WI38 (cell line): Measurements from ENCODE around the gene MEX3A.
"Not testable (repeated sequence)": the region's sequence is repeated elsewhere in the genome, so short reads cannot be mapped to it uniquely, and the experiment has no call there.

Source experiments
- H3K4me3 ChIP-seq: 2 replicates; pipeline ENCODE4 v1.5.1; 2011; ENCODE audit warnings: low read depth, mild to moderate bottlenecking, control low read depth, low read length
- TF ChIP-seq, protein P1 (sequence below): IDR thresholded peaks from 2 replicates; pipeline ENCODE4 v1.5.1; 2012; ENCODE audit warnings: low read depth, mild to moderate bottlenecking, control low read depth, low read length

Gene MEX3A

DNA sequence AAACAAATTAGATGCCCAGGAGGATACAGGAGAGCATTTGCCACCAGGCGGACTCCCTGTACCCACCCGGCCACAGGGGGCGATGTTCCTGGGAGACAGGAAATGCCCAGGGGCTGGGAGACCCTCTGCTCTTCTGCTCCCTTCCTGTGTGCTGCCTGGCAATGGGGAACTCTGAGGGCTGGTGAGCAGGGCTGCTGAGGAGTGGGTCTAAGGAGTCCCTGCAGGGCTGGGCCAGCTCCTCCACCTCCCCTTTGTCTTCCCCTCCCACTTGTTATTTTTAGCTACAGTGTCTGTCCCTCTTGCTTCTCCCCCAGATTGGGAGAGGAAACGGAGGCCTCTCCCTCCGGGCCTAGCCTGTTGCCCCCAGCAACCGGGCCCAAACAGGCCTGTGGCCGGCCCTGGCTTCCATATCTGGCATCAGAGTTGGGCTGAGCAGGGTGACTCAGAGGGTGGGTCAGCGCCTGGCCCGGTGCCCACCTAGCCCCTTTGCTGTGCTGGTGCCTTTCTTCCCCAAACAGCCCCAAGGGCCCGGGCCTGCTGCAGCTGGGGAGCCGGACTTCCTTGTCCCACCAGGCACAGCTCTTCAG is 43.9 kb upstream of the MEX3A start:
- TF ChIP-seq, protein P1, sequence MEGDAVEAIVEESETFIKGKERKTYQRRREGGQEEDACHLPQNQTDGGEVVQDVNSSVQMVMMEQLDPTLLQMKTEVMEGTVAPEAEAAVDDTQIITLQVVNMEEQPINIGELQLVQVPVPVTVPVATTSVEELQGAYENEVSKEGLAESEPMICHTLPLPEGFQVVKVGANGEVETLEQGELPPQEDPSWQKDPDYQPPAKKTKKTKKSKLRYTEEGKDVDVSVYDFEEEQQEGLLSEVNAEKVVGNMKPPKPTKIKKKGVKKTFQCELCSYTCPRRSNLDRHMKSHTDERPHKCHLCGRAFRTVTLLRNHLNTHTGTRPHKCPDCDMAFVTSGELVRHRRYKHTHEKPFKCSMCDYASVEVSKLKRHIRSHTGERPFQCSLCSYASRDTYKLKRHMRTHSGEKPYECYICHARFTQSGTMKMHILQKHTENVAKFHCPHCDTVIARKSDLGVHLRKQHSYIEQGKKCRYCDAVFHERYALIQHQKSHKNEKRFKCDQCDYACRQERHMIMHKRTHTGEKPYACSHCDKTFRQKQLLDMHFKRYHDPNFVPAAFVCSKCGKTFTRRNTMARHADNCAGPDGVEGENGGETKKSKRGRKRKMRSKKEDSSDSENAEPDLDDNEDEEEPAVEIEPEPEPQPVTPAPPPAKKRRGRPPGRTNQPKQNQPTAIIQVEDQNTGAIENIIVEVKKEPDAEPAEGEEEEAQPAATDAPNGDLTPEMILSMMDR, result peak; percentile 54
- peak overlapping the region; percentile 42 for H3K4me3 ChIP-seq

DNA sequence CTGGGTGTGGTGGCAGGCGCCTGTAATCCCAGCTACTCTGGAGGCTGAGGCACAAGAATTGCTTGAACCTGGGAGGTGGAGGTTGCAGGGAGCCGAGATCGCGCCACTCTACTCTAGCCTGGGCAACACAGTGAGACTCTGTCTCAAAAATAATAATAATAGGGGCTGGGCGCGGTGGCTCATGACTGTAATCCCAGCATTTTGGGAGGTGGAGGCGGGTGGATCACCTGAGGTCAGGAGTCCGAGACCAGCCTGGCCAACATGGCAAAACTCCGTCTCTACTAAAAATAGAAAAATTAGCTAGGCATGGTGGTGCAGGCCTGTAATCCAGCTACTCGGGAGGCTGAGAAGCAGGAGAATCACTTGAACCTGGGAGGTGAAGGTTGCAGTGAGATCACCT is 43.3 kb upstream of the MEX3A start:
- H3K4me3 ChIP-seq, result not testable (repeated sequence)

DNA sequence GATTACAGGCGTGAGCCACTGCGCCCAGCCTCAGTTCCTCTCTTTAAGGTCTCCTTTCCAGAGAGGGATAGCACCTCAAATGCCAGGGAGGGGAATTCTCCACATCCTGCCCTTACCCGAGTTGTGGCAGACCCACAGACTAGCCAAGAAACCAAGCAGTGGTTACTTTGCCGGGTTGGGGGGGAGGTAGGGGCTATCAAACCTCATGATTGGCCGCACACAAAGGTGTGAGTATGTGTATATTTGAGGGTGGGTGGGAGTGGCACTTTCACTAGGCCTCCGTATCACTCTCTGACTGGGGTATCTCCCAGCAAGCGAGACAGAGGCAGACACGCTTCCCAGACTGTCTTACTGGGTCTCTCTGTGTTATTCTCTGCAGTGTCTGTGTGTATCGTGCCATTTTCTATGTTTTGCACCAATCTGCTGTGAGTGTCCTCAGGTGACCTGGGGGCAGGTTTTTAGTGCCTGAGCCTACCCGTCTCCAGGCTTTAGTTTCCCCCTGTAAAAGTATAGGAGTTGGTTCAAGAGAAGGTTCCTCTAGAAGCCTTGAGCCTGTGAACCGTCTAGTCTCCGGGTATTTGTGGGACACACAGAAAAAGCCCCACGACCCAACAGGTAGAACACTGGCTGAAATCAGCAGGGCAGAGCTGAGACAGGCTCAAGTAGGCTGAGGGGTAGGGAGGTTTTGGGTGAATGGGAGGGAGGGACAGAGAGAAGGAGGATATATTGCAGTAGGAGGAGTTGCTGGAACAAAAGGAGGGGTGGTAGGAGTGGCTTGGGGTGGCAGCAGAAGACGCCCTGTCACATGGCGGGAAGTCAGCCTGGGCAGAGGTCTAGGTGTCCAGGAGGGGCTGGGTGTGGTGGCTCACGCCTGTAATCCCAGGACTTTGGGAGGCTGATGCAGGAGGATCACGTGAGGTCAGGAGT is 42.6 kb upstream of the MEX3A start:
- TF ChIP-seq, protein P1, result no peak
- no peak overlapping the region for H3K4me3 ChIP-seq

DNA sequence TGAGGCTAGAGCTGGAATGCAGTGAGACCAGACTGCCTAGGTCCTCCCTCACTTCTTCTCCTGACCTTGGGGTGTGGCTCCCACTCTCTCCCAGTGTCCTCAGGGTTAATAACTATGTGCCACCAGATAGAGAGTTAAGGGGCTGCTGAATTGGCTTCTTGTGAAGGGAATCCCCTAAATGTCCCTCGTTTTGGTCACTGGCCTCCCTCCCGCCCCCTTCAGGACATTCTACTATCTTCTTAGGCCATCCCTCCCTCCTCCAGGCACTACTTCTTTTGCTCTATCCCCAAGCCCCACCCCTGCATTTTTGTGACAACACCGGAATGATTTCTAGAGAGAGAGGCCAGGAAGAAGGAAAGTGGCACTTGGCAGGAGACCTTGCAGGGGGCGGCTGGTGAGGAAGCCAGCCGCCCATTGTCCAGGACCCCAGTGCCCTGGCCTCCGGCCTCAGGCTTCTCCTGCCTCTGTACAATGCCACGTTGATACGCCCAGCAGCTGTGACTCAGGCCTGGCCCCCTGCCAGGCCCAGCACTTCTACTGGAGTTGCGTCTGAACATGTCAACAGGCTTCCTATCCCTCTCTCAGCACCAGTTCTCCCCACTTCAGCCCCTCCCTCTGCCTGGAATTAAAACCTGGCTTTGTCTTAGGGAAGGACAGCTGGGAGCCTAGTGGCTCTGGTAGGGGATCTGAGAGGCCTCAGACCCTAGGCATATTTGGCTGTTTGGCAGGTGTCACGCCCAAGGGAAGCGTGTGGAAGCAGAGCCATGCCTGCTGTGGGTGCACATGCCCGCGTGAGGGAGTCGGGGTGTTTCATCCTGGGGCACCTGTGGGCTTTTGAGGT is 41.3 kb upstream of the MEX3A start:
- TF ChIP-seq, protein P1, result peak; percentile 30; the same call in 1 of the 2 replicates
- peak overlapping the region; percentile 57 for H3K4me3 ChIP-seq

DNA sequence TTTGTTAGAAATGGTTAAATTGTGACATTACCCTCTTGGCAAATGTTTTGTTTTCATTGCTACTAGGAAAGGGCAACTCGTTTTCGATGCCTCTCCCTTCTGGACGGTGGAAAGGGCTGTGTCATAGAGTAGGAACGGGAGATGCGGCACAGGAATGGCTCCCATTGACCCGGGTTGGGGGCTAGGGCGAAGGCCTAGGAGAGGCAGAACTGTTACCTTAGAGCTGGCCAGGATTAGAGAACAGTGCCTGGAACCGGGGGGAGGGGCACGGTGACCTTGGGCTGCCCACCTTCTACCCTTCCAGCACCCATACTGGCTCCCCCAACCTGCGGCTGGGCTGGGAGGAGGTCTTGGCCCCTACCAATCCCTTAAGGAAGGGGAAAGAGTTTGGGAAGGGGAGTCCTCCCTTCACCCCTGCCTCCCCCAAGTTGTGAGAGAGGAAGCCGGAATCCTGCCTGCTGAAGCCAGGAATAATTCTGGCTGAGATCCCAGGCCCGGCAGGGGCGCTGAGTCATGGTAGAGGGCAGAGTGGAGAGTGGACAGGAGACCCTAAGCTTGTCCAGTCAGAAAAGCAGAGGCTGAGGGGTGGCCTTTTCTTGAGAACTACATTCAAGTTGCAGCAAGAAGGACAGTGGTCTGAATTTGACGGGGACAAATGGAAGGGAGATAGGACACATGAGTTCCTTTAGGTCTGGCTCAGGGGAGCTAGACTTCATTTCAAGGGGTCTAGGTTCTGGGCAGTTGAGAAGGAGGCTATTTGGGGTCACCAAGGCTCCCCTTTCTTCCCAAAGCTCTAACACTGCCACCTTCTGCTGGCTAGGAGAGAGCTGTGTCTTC is 40.5 kb upstream of the MEX3A start:
- TF ChIP-seq, protein P1, result no peak
- H3K4me3 ChIP-seq, result peak overlapping the region; percentile 57

DNA sequence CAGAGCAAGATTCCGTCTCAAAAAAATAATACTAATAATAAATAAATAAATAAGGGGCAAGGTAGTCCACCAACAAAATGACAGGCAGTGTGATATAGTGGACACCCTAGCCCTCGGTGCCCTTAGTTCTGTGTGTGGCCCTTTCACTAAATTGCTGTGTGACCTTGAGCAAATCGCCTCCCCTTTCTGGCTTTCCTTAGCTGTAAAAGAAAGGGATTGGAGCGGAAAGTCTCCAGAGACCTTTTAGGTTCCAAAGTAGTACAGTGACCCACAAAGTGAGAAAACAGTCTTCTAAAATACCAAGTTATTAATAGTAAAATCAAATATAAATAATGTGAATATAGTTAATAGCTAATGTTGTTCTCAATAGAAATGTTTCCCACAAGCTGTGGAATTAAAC is 39.8 kb upstream of the MEX3A start:
- H3K4me3 ChIP-seq, result peak overlapping the region; percentile 57
- TF ChIP-seq, protein P1, result no peak

DNA sequence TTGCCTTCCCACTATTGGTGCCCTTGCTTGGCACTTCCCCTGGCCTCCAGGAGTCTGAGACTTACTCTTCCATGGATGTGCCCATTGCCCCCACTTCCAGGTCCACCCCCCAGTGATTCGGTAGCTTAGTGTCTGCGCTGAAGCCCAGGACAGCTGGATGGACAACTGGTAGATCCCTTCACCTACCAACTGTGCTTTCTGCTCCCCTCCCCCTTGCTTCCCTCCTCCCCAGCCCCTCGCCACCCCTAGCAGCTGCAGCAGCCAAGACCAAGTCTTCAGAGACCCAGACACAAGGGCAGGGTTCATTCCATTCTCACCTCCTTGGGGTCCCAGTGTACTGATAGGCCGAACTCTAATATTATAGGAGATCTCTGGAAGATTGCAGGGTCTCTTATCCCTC is 39.2 kb upstream of the MEX3A start:
- TF ChIP-seq, protein P1, result no peak
- peak overlapping the region; percentile 57 for H3K4me3 ChIP-seq

DNA sequence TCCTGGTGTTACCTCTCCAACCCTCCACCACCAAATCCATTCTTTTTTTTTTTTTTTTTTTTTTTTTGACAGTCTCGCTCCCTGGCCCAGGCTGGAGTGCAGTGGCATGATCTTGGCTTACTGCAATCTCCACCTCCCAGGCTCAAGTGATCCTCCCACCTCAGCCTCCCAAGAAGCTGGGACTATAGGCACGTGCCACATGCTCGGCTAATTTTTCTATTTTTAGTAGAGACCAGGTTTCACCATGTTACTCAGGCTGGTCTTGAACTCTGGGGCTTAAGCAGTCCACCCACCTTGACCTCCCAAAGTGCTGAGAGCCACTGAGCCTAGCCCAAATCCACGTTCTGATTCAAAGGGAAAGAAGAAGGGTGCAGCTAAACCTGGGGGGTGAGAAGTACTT is 38.7 kb upstream of the MEX3A start:
- peak overlapping the region; percentile 42 for H3K4me3 ChIP-seq
